ENCODE data around the gene NEURL2.

DNA sequence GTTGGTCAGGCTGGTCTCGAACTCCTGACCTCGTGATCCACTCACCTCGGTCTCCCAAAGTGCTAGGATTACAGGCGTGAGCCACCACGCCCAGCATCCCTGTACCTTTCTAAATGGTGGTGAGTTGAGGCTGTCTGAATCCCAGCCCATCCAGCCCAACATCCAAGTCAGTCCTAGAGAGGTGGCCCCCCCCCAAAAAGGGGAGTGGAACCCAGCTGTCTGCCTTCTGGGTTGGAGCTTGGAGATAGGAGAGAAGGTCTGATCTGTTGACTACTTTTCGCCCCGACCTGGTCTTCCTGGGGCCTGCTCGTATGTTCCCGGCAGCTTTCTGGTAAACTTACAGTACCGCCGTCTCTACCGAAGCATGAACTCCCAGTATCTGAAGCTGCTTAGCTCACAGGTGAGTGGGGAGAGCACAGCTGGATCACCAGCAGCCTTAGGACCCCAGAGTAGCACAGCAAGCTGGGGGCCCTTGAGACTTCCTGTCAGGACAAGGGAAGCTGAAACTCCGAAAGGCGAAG is 5.7 kb upstream of the NEURL2 start:
- TF ChIP-seq, protein P1, sequence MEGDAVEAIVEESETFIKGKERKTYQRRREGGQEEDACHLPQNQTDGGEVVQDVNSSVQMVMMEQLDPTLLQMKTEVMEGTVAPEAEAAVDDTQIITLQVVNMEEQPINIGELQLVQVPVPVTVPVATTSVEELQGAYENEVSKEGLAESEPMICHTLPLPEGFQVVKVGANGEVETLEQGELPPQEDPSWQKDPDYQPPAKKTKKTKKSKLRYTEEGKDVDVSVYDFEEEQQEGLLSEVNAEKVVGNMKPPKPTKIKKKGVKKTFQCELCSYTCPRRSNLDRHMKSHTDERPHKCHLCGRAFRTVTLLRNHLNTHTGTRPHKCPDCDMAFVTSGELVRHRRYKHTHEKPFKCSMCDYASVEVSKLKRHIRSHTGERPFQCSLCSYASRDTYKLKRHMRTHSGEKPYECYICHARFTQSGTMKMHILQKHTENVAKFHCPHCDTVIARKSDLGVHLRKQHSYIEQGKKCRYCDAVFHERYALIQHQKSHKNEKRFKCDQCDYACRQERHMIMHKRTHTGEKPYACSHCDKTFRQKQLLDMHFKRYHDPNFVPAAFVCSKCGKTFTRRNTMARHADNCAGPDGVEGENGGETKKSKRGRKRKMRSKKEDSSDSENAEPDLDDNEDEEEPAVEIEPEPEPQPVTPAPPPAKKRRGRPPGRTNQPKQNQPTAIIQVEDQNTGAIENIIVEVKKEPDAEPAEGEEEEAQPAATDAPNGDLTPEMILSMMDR (IDR thresholded peaks at IDR 0.05), result no peak
- no peak for TF ChIP-seq EZH2 (IDR thresholded peaks at IDR 0.05)
